PC-3 (cell line): Measurements from ENCODE around the gene PFKL. TPM values are rescaled to one million over a fixed set of nuclear protein-coding genes. Genes with fewer than 3 reads are reported as not detected.

Experiments used
- ATAC-seq: fragments of 200-7000 bp; cut with Tn5 transposase; 2 replicates; pipeline ENCODE4 v1.9.1; 2020; ENCODE audit warnings: mild to moderate bottlenecking, moderate library complexity
- BruUV-seq: library from RNA; stranded (reverse); fragments of 400-500 nt; replicated peaks from 2 replicates; lab custom pipeline; 2021; lab: Mats Ljungman, UMichigan
- CTCF ChIA-PET: fragments of 300-600 bp; sonication (Branson Sonifier 250); formaldehyde crosslinking; loops from one replicate; lab custom pipeline; 2022; ENCODE audit warnings: antibody characterized with exemption; lab: Charles Lee
- POLR2A ChIA-PET: fragments of 300-600 bp; sonication (Branson Sonifier 250); formaldehyde crosslinking; loops from one replicate; lab custom pipeline; 2022; ENCODE audit warnings: antibody characterized with exemption; ENCODE audit not compliant: unreplicated experiment; lab: Charles Lee
- DNase-seq: peaks from one replicate; pipeline ENCODE4 v3.0.0-alpha.2; 2015
- H2AFZ ChIP-seq: fragments of 300-600 bp; sonication (generic); 2 replicates; pipeline ENCODE4 v1.6.0; 2016; ENCODE audit warnings: antibody characterized with exemption, low read length
- H3F3A ChIP-seq: fragments of 300-600 bp; sonication (generic); one replicate; pipeline ENCODE4 v1.6.0; 2017; ENCODE audit warnings: antibody characterized with exemption, low read length, control low read depth, mild to moderate bottlenecking; ENCODE audit not compliant: unreplicated experiment
- H3K27ac ChIP-seq: fragments of 300-600 bp; sonication (generic); 2 replicates; pipeline ENCODE4 v1.5.1; 2016; ENCODE audit warnings: mild to moderate bottlenecking, low read length
- H3K27me3 ChIP-seq: fragments of 300-600 bp; sonication (generic); 2 replicates; pipeline ENCODE4 v1.6.1; 2016; ENCODE audit warnings: low read length, mixed read lengths
- H3K36me3 ChIP-seq: fragments of 300-600 bp; sonication (generic); 2 replicates; pipeline ENCODE4 v1.6.1; 2016; ENCODE audit warnings: low read depth, mixed run types, low read length, mixed read lengths
- H3K4me1 ChIP-seq: fragments of 300-600 bp; sonication (generic); 2 replicates; pipeline ENCODE4 v1.5.1; 2016; ENCODE audit warnings: low read length; ENCODE audit not compliant: insufficient read depth
- H3K4me2 ChIP-seq: fragments of 300-600 bp; sonication (generic); 2 replicates; pipeline ENCODE4 v1.6.0; 2016; ENCODE audit warnings: low read length
- H3K4me3 ChIP-seq: fragments of 300-600 bp; sonication (generic); 2 replicates; pipeline ENCODE4 v1.5.1; 2016; ENCODE audit warnings: mild to moderate bottlenecking, low read length, mixed read lengths
- H3K79me2 ChIP-seq: fragments of 300-600 bp; sonication (generic); 2 replicates; pipeline ENCODE4 v1.6.1; 2017; ENCODE audit warnings: low read length, mixed read lengths
- H3K9ac ChIP-seq: fragments of 300-600 bp; sonication (generic); 2 replicates; pipeline ENCODE4 v1.6.0; 2016; ENCODE audit warnings: mild to moderate bottlenecking, low read length
- H3K9me2 ChIP-seq: fragments of 300-600 bp; sonication (generic); replicated peaks from 2 replicates; pipeline ENCODE4 v1.6.1; 2016; ENCODE audit warnings: mixed run types, low read length, mixed read lengths
- H3K9me3 ChIP-seq: fragments of 300-600 bp; sonication (generic); 2 replicates; pipeline ENCODE4 v1.6.1; 2016; ENCODE audit warnings: low read length, mixed read lengths
- H4K20me1 ChIP-seq: fragments of 300-600 bp; sonication (generic); 2 replicates; pipeline ENCODE4 v1.6.1; 2016; ENCODE audit warnings: low read length, mixed read lengths
- CTCF ChIP-seq: fragments of 300-600 bp; sonication (generic); conservative IDR thresholded peaks from 2 replicates; pipeline ENCODE4 v1.5.1; 2017; ENCODE audit warnings: antibody characterized with exemption, low read depth, mild to moderate bottlenecking, low read length
- EZH2 ChIP-seq: fragments of 300-600 bp; sonication (generic); IDR thresholded peaks from one replicate; pipeline ENCODE4 v1.6.1; 2017; ENCODE audit warnings: antibody characterized with exemption, mild to moderate bottlenecking, low read length; ENCODE audit not compliant: unreplicated experiment
- EZH2phosphoT487 ChIP-seq: fragments of 300-600 bp; sonication (generic); IDR thresholded peaks from 2 replicates; pipeline ENCODE4 v1.6.1; 2018; ENCODE audit warnings: mild to moderate bottlenecking, antibody characterized with exemption, low read length, borderline replicate concordance
- intact Hi-C: fragments of 100-400 bp; cut with micrococcal nuclease; formaldehyde crosslinking; loops from 2 replicates; pipeline ENCODE4 v1.9.0; 2023
- total RNA-seq: library from RNA; depleted of rRNA; stranded (reverse); fragments of >200 nt; gene quantifications from 2 replicates; pipeline ENCODE4 v1.2.3, GENCODE V29; 2014

PFKL gene
- total RNA-seq, 1 experiment from 2014 or later, result 223 TPM

- Histone ChIP-seq H3K27me3 (no peaks in the 10 kb centered on the region), H3K9ac (no peak overlapping the region), H3K4me3 (no peak overlapping the region), H3K36me3 (peaks cover 5% of the 10 kb centered on the region; the same call in 1 of the 2 replicates), H3K9me2 (no peaks in the 10 kb centered on the region), H3K79me2 (no peaks in the 10 kb centered on the region), H2AFZ (no peak overlapping the region), H3F3A (no peaks in the 10 kb centered on the region), H3K9me3 (no peaks in the 10 kb centered on the region), H3K4me1 (no peaks in the 10 kb centered on the region), H3K4me2 (no peak overlapping the region), H3K27ac (no peak overlapping the region), H4K20me1 (no peaks in the 10 kb centered on the region)
- intact Hi-C loops, result loop anchor here (10.0 kb wide), 1 partner anchor 124 kb away; the partner anchor contains the start of gene LRRC3
- POLR2A ChIA-PET, result no interaction called here
- no TSS peak for BruUV-seq
- no peak for ATAC-seq
- TF ChIP-seq EZH2phosphoT487 (no peak), EZH2 (no peak), CTCF (no peak)
- CTCF ChIA-PET, result interaction anchor here (0.6 kb wide), 1 partner anchor 8 kb away, joined by 3 read pairs; the partner anchor contains the start of gene CFAP410
- no peak for DNase-seq
Observed at GRCh38 chr21:44330698-44331097, 30.8 kb downstream of the PFKL start.

- POLR2A ChIA-PET, result no interaction called here
- CTCF ChIA-PET, result no interaction called here
- intact Hi-C loops, result loop anchor here (10.0 kb wide), 1 partner anchor 124 kb away; the partner anchor contains the start of gene LRRC3
- Histone ChIP-seq H3K4me1 (no peaks in the 10 kb centered on the region), H4K20me1 (no peaks in the 10 kb centered on the region), H3K4me2 (no peak overlapping the region), H3K9me3 (no peaks in the 10 kb centered on the region), H3K4me3 (no peak overlapping the region), H3K79me2 (no peaks in the 10 kb centered on the region), H3K36me3 (no peaks in the 10 kb centered on the region; the same call in 1 of the 2 replicates), H3K27ac (no peak overlapping the region), H2AFZ (no peak overlapping the region), H3K9ac (no peak overlapping the region), H3K27me3 (no peaks in the 10 kb centered on the region), H3K9me2 (no peaks in the 10 kb centered on the region), H3F3A (no peaks in the 10 kb centered on the region)
- no peak for TF ChIP-seq EZH2phosphoT487
- no peak for TF ChIP-seq EZH2
- no peak for TF ChIP-seq CTCF
- DNase-seq (no peak), ATAC-seq (no peak)
- BruUV-seq, result no TSS peak
Observed at GRCh38 chr21:44331209-44331608, 31.4 kb downstream of the PFKL start.

GRCh38 chr21:44331650-44332307, 31.9 kb downstream of the PFKL start:
- Histone ChIP-seq H3K4me1 (no peaks in the 10 kb centered on the region), H3K4me3 (no peak overlapping the region), H3K79me2 (no peaks in the 10 kb centered on the region), H3F3A (no peaks in the 10 kb centered on the region), H2AFZ (no peak overlapping the region), H3K27me3 (no peaks in the 10 kb centered on the region), H3K9me3 (no peaks in the 10 kb centered on the region), H3K9me2 (no peaks in the 10 kb centered on the region), H3K4me2 (no peak overlapping the region), H3K36me3 (no peaks in the 10 kb centered on the region; the same call in 1 of the 2 replicates), H3K27ac (no peak overlapping the region), H3K9ac (no peak overlapping the region), H4K20me1 (no peaks in the 10 kb centered on the region)
- no TSS peak for BruUV-seq
- DNase-seq, result no peak
- ChIA-PET CTCF (no interaction called here), POLR2A (no interaction called here)
- intact Hi-C loops, result loop anchor here (10.0 kb wide), 1 partner anchor 123 kb away; the partner anchor contains the start of gene LRRC3
- ATAC-seq, result no peak
- TF ChIP-seq CTCF, result no peak
- TF ChIP-seq EZH2phosphoT487, result no peak
- TF ChIP-seq EZH2, result no peak
